IMR-90 (cell line): ENCODE measurements around the gene RNF113A. TPM values are rescaled to one million over a fixed set of nuclear protein-coding genes. Genes with fewer than 3 reads are reported as not detected.

Experiments used
- ATAC-seq: fragments of 200-7000 bp; cut with Tn5 transposase; 2 replicates; pipeline ENCODE4 v1.9.1; 2020; ENCODE audit warnings: low read depth, mild to moderate bottlenecking, moderate library complexity
- BruUV-seq: library from RNA; stranded (reverse); fragments of 400-500 nt; replicated peaks from 2 replicates; lab custom pipeline; 2021; lab: Mats Ljungman, UMichigan
- CTCF ChIA-PET: fragments of 300-600 bp; formaldehyde crosslinking; extraction: SDS; loops from one replicate; lab custom pipeline; 2021; ENCODE audit warnings: antibody characterized with exemption; lab: Yijun Ruan, JAX
- POLR2A ChIA-PET: fragments of 300-600 bp; sonication (Branson Sonifier 250); formaldehyde crosslinking; loops from one replicate; lab custom pipeline; 2022; ENCODE audit warnings: antibody characterized with exemption; ENCODE audit not compliant: unreplicated experiment; lab: Charles Lee
- DNase-seq: peaks from one replicate; pipeline ENCODE4 v3.0.0; 2013
- H2AFZ ChIP-seq: replicated peaks from 2 replicates; pipeline ENCODE3; 2013; ENCODE audit warnings: low read length, mild to moderate bottlenecking; ENCODE audit not compliant: poor library complexity
- H2AK5ac ChIP-seq: 2 replicates; pipeline ENCODE4 v1.6.1; 2013; ENCODE audit warnings: low read depth, low read length, inconsistent platforms
- H2AK9ac ChIP-seq: replicated peaks from 2 replicates; pipeline ENCODE3; 2013; ENCODE audit warnings: mild to moderate bottlenecking, low read depth, low read length, moderate library complexity; ENCODE audit not compliant: poor library complexity
- H2BK120ac ChIP-seq: 2 replicates; pipeline ENCODE4 v1.6.1; 2013; ENCODE audit warnings: low read depth, low read length, inconsistent platforms
- H2BK15ac ChIP-seq: 3 replicates; pipeline ENCODE4 v1.6.1; 2013; ENCODE audit warnings: low read depth, low read length, inconsistent platforms
- H2BK20ac ChIP-seq: 2 replicates; pipeline ENCODE4 v1.6.1; 2013; ENCODE audit warnings: low read depth, mild to moderate bottlenecking, inconsistent platforms, low read length, moderate library complexity
- H2BK5ac ChIP-seq: 2 replicates; pipeline ENCODE4 v1.6.1; 2013; ENCODE audit warnings: mild to moderate bottlenecking, low read depth, low read length, inconsistent platforms; ENCODE audit not compliant: poor library complexity, severe bottlenecking
- H3K14ac ChIP-seq: replicated peaks from 2 replicates; pipeline ENCODE4 v1.6.1; 2013; ENCODE audit warnings: low read depth, low read length, inconsistent platforms
- H3K18ac ChIP-seq: 2 replicates; pipeline ENCODE4 v1.6.1; 2013; ENCODE audit warnings: low read depth, low read length, control low read depth
- H3K23ac ChIP-seq: 2 replicates; pipeline ENCODE4 v1.6.1; 2013; ENCODE audit warnings: low read depth, low read length, inconsistent platforms
- H3K27ac ChIP-seq: 2 replicates; pipeline ENCODE4 v1.5.1; 2013; ENCODE audit warnings: mild to moderate bottlenecking, control low read depth, low read length; ENCODE audit not compliant: insufficient read depth
- H3K27me3 ChIP-seq: 2 replicates; pipeline ENCODE4 v1.6.1; 2013; ENCODE audit warnings: low read length; ENCODE audit not compliant: control insufficient read depth, insufficient read depth
- H3K36me3 ChIP-seq: 2 replicates; pipeline ENCODE4 v1.6.1; 2013; ENCODE audit warnings: low read length, mixed read lengths; ENCODE audit not compliant: control insufficient read depth, insufficient read depth
- H3K4ac ChIP-seq: 2 replicates; pipeline ENCODE4 v1.6.1; 2013; ENCODE audit warnings: low read depth, low read length, inconsistent platforms
- H3K4me1 ChIP-seq: 2 replicates; pipeline ENCODE4 v1.6.1; 2013; ENCODE audit warnings: low read length, mixed read lengths; ENCODE audit not compliant: control insufficient read depth, insufficient read depth
- H3K4me2 ChIP-seq: 2 replicates; pipeline ENCODE4 v1.6.1; 2013; ENCODE audit warnings: low read depth, mild to moderate bottlenecking, control low read depth, low read length, moderate library complexity
- H3K4me3 ChIP-seq: 2 replicates; pipeline ENCODE4 v1.5.1; 2013; ENCODE audit warnings: low read depth, mild to moderate bottlenecking, control low read depth, low read length, moderate library complexity; ENCODE audit not compliant: insufficient read depth
- H3K56ac ChIP-seq: 2 replicates; pipeline ENCODE4 v1.6.1; 2013; ENCODE audit warnings: low read length, inconsistent platforms; ENCODE audit not compliant: insufficient read depth; ENCODE audit errors: extremely low read depth
- H3K79me1 ChIP-seq, 2 experiments: 2 replicates each; pipeline ENCODE4 v1.6.1; 2013; ENCODE audit warnings: low read length in 2 of 2, inconsistent platforms in 1 of 2, low read depth in 1 of 2
- H3K9ac ChIP-seq: 2 replicates; pipeline ENCODE4 v1.6.1; 2013; ENCODE audit warnings: low read depth, low read length, control low read depth
- H3K9me1 ChIP-seq: 2 replicates; pipeline ENCODE4 v1.6.1; 2013; ENCODE audit warnings: low read length, inconsistent platforms; ENCODE audit not compliant: insufficient read depth
- H3K9me3 ChIP-seq: 2 replicates; pipeline ENCODE4 v1.6.1; 2013; ENCODE audit warnings: low read length; ENCODE audit not compliant: control insufficient read depth, insufficient read depth
- H4K20me1 ChIP-seq: 2 replicates; pipeline ENCODE4 v1.6.1; 2013; ENCODE audit warnings: low read length, inconsistent platforms; ENCODE audit not compliant: insufficient read depth
- H4K5ac ChIP-seq: 2 replicates; pipeline ENCODE4 v1.6.1; 2013; ENCODE audit warnings: mild to moderate bottlenecking, low read depth, low read length, control low read depth
- H4K8ac ChIP-seq, 2 experiments: 2 replicates each; pipeline ENCODE4 v1.6.1; 2013; ENCODE audit warnings: low read depth in 2 of 2, low read length in 2 of 2, control low read depth in 1 of 2, inconsistent platforms in 1 of 2
- H4K91ac ChIP-seq: 2 replicates; pipeline ENCODE4 v1.6.1; 2013; ENCODE audit warnings: low read depth, low read length, inconsistent platforms; ENCODE audit not compliant: insufficient read depth
- CEBPB ChIP-seq: IDR thresholded peaks from 2 replicates; pipeline ENCODE4 v1.6.1; 2012; ENCODE audit warnings: low read depth, low read length, improper control_type of control experiment
- CHD1 ChIP-seq: IDR thresholded peaks from 2 replicates; pipeline ENCODE4 v1.6.1; 2012; ENCODE audit warnings: low read depth, low read length, improper control_type of control experiment
- MAFK ChIP-seq: IDR thresholded peaks from 2 replicates; pipeline ENCODE4 v1.6.1; 2012; ENCODE audit warnings: low read depth, low read length, improper control_type of control experiment
- NFE2L2 ChIP-seq: fragments of 150-350 bp; IDR thresholded peaks from 2 replicates; pipeline ENCODE4 v1.6.1; 2016; ENCODE audit warnings: low read depth, mild to moderate bottlenecking, low read length
- RAD21 ChIP-seq: IDR thresholded peaks from 2 replicates; pipeline ENCODE4 v1.6.1; 2012; ENCODE audit warnings: low read length, improper control_type of control experiment
- RCOR1 ChIP-seq: IDR thresholded peaks from 2 replicates; pipeline ENCODE4 v1.6.1; 2012; ENCODE audit warnings: mild to moderate bottlenecking, low read length, improper control_type of control experiment; ENCODE audit not compliant: insufficient replicate concordance
- SMC3 ChIP-seq: fragments of 150-350 bp; IDR thresholded peaks from 2 replicates; pipeline ENCODE4 v1.6.1; 2016; ENCODE audit warnings: low read depth, mild to moderate bottlenecking, antibody characterized with exemption, low read length, moderate library complexity
- WGBS, 2 experiments: methylation state at CpG; one replicate each; pipeline versions ENCODE4 v1.1.5 to v1.1.7; 2013; ENCODE audit warnings: missing lambda C conversion rate in 2 of 2; ENCODE audit not compliant: insufficient read length in 1 of 2; ENCODE audit errors: extremely low coverage in 2 of 2; 5-methylcytosine and 5-hydroxymethylcytosine counted together
- dilution Hi-C: fragments of 300-500 bp; cut with HindIII; formaldehyde crosslinking; loops from one replicate; pipeline ENCODE4 v1.14.3; 2018; ENCODE audit warnings: low sequenced_read_pairs; ENCODE audit not compliant: unreplicated experiment
- in situ Hi-C: fragments of 300-500 bp; cut with MboI; formaldehyde crosslinking; loops from 3 replicates; pipeline ENCODE4 v1.14.3; 2019; ENCODE audit warnings: low sequenced_read_pairs, inconsistent platforms, mixed read lengths
- intact Hi-C: fragments of 100-400 bp; cut with micrococcal nuclease; formaldehyde crosslinking; loops from 2 replicates; pipeline ENCODE4 v1.10.0; 2022
- polyA plus RNA-seq, 3 experiments: library from polyadenylated mRNA; depleted of rRNA; stranded (reverse); fragments of >200 nt; gene quantifications; 2 replicates each; pipeline ENCODE4 v1.2.3, GENCODE V29; 2012; ENCODE audit warnings: low replicate concordance in 1 of 3
- total RNA-seq: library from RNA; depleted of rRNA; stranded (reverse); fragments of >200 nt; gene quantifications from 2 replicates; pipeline ENCODE4 v1.2.3, GENCODE V29; 2012
- TF ChIP-seq, protein P1 (sequence below): conservative IDR thresholded peaks from 2 replicates; pipeline ENCODE4 v1.5.1; 2012; ENCODE audit warnings: mild to moderate bottlenecking, low read depth, low read length, improper control_type of control experiment
- TF ChIP-seq, protein P2 (sequence below): fragments of 150-350 bp; IDR thresholded peaks from 2 replicates; pipeline ENCODE4 v1.6.1; 2017; ENCODE audit warnings: mild to moderate bottlenecking, antibody characterized with exemption, low read length, low read depth

The RNF113A gene
- total and polyA plus RNA-seq, 2 of the 4 experiments (the other 2 are of a cell fraction), result 16.5 to 17.0 TPM

- no peak for TF ChIP-seq RCOR1
These were observed 14.3 kb upstream of the RNF113A start (continued) for GRCh38 chrX:119885554-119886428.

GRCh38 chrX:119880552-119881437 lies 9.3 kb upstream of the RNF113A start:
- Histone ChIP-seq H3K14ac (no peak overlapping the region), H3K9ac (no peak overlapping the region), H3K9me1 (no peaks in the 10 kb centered on the region), H2AFZ (no peak overlapping the region), H2BK5ac (no peak overlapping the region), H3K36me3 (no peaks in the 10 kb centered on the region; the same call in 1 of the 2 replicates), H4K8ac (no peak overlapping the region), H3K4me1 (no peaks in the 10 kb centered on the region), H4K5ac (no peak overlapping the region), H3K27me3 (no peaks in the 10 kb centered on the region), H4K20me1 (no peaks in the 10 kb centered on the region), H3K4me2 (no peak overlapping the region), H2AK5ac (no peak overlapping the region), H2BK15ac (no peak overlapping the region), H3K18ac (no peak overlapping the region), H3K79me1 (no peaks in the 10 kb centered on the region), H2AK9ac (no peak overlapping the region), H3K9me3 (no peaks in the 10 kb centered on the region), H3K27ac (no peak overlapping the region), H2BK20ac (no peak overlapping the region), H4K91ac (no peak overlapping the region), H3K4ac (no peak overlapping the region), H3K4me3 (no peak overlapping the region), H3K56ac (no peak overlapping the region), H2BK120ac (no peak overlapping the region), H3K23ac (no peak overlapping the region)
- ChIA-PET POLR2A (no interaction called here), CTCF (interaction anchor here (0.6 to 0.8 kb wide), 2 partner anchors 10 to 175 kb away, joined by 4 read pairs; no protein-coding TSS in a partner anchor)
- ATAC-seq (peak; percentile 95), DNase-seq (peak; percentile 63)
- in situ Hi-C loops (no loop called here), dilution Hi-C loops (no loop called here), intact Hi-C loops (loop anchor here (10.0 kb wide), 1 partner anchor 366 kb away; no protein-coding TSS in a partner anchor)
- WGBS, 2 experiments, result 44% methylated on average over 2 of the region's 11 CpGs; no CpG with 5 or more reads in 1 of the 2 experiments
- BruUV-seq, result no TSS peak
- TF ChIP-seq SMC3 (peak; percentile 37; the same call in 1 of the 2 replicates), RAD21 (peak; percentile 61), MAFK (no peak), NFE2L2 (no peak), CEBPB (no peak), CHD1 (no peak)
- TF ChIP-seq, protein P1, sequence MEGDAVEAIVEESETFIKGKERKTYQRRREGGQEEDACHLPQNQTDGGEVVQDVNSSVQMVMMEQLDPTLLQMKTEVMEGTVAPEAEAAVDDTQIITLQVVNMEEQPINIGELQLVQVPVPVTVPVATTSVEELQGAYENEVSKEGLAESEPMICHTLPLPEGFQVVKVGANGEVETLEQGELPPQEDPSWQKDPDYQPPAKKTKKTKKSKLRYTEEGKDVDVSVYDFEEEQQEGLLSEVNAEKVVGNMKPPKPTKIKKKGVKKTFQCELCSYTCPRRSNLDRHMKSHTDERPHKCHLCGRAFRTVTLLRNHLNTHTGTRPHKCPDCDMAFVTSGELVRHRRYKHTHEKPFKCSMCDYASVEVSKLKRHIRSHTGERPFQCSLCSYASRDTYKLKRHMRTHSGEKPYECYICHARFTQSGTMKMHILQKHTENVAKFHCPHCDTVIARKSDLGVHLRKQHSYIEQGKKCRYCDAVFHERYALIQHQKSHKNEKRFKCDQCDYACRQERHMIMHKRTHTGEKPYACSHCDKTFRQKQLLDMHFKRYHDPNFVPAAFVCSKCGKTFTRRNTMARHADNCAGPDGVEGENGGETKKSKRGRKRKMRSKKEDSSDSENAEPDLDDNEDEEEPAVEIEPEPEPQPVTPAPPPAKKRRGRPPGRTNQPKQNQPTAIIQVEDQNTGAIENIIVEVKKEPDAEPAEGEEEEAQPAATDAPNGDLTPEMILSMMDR, result peak; percentile 62
- TF ChIP-seq, protein P2, sequence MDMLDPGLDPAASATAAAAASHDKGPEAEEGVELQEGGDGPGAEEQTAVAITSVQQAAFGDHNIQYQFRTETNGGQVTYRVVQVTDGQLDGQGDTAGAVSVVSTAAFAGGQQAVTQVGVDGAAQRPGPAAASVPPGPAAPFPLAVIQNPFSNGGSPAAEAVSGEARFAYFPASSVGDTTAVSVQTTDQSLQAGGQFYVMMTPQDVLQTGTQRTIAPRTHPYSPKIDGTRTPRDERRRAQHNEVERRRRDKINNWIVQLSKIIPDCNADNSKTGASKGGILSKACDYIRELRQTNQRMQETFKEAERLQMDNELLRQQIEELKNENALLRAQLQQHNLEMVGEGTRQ, result no peak
